PC-3 (cell line): ENCODE data around the gene USP48. TPM values are rescaled to one million over a fixed set of nuclear protein-coding genes. Genes with fewer than 3 reads are reported as not detected.

Experiments
- ATAC-seq: fragments of 200-7000 bp; cut with Tn5 transposase; 2 replicates; pipeline ENCODE4 v1.9.1; 2020; ENCODE audit warnings: mild to moderate bottlenecking, moderate library complexity
- BruUV-seq: library from RNA; stranded (reverse); fragments of 400-500 nt; replicated peaks from 2 replicates; lab custom pipeline; 2021; lab: Mats Ljungman, UMichigan
- CTCF ChIA-PET: fragments of 300-600 bp; sonication (Branson Sonifier 250); formaldehyde crosslinking; loops from one replicate; lab custom pipeline; 2022; ENCODE audit warnings: antibody characterized with exemption; lab: Charles Lee
- POLR2A ChIA-PET: fragments of 300-600 bp; sonication (Branson Sonifier 250); formaldehyde crosslinking; loops from one replicate; lab custom pipeline; 2022; ENCODE audit warnings: antibody characterized with exemption; ENCODE audit not compliant: unreplicated experiment; lab: Charles Lee
- DNase-seq: peaks from one replicate; pipeline ENCODE4 v3.0.0-alpha.2; 2015
- H2AFZ ChIP-seq: fragments of 300-600 bp; sonication (generic); 2 replicates; pipeline ENCODE4 v1.6.0; 2016; ENCODE audit warnings: antibody characterized with exemption, low read length
- H3F3A ChIP-seq: fragments of 300-600 bp; sonication (generic); one replicate; pipeline ENCODE4 v1.6.0; 2017; ENCODE audit warnings: antibody characterized with exemption, low read length, control low read depth, mild to moderate bottlenecking; ENCODE audit not compliant: unreplicated experiment
- H3K27ac ChIP-seq: fragments of 300-600 bp; sonication (generic); 2 replicates; pipeline ENCODE4 v1.5.1; 2016; ENCODE audit warnings: mild to moderate bottlenecking, low read length
- H3K27me3 ChIP-seq: fragments of 300-600 bp; sonication (generic); 2 replicates; pipeline ENCODE4 v1.6.1; 2016; ENCODE audit warnings: low read length, mixed read lengths
- H3K36me3 ChIP-seq: fragments of 300-600 bp; sonication (generic); 2 replicates; pipeline ENCODE4 v1.6.1; 2016; ENCODE audit warnings: low read depth, mixed run types, low read length, mixed read lengths
- H3K4me1 ChIP-seq: fragments of 300-600 bp; sonication (generic); 2 replicates; pipeline ENCODE4 v1.5.1; 2016; ENCODE audit warnings: low read length; ENCODE audit not compliant: insufficient read depth
- H3K4me2 ChIP-seq: fragments of 300-600 bp; sonication (generic); 2 replicates; pipeline ENCODE4 v1.6.0; 2016; ENCODE audit warnings: low read length
- H3K4me3 ChIP-seq: fragments of 300-600 bp; sonication (generic); 2 replicates; pipeline ENCODE4 v1.5.1; 2016; ENCODE audit warnings: mild to moderate bottlenecking, low read length, mixed read lengths
- H3K79me2 ChIP-seq: fragments of 300-600 bp; sonication (generic); 2 replicates; pipeline ENCODE4 v1.6.1; 2017; ENCODE audit warnings: low read length, mixed read lengths
- H3K9ac ChIP-seq: fragments of 300-600 bp; sonication (generic); 2 replicates; pipeline ENCODE4 v1.6.0; 2016; ENCODE audit warnings: mild to moderate bottlenecking, low read length
- H3K9me2 ChIP-seq: fragments of 300-600 bp; sonication (generic); replicated peaks from 2 replicates; pipeline ENCODE4 v1.6.1; 2016; ENCODE audit warnings: mixed run types, low read length, mixed read lengths
- H3K9me3 ChIP-seq: fragments of 300-600 bp; sonication (generic); 2 replicates; pipeline ENCODE4 v1.6.1; 2016; ENCODE audit warnings: low read length, mixed read lengths
- H4K20me1 ChIP-seq: fragments of 300-600 bp; sonication (generic); 2 replicates; pipeline ENCODE4 v1.6.1; 2016; ENCODE audit warnings: low read length, mixed read lengths
- EZH2 ChIP-seq: fragments of 300-600 bp; sonication (generic); IDR thresholded peaks from one replicate; pipeline ENCODE4 v1.6.1; 2017; ENCODE audit warnings: antibody characterized with exemption, mild to moderate bottlenecking, low read length; ENCODE audit not compliant: unreplicated experiment
- EZH2phosphoT487 ChIP-seq: fragments of 300-600 bp; sonication (generic); IDR thresholded peaks from 2 replicates; pipeline ENCODE4 v1.6.1; 2018; ENCODE audit warnings: mild to moderate bottlenecking, antibody characterized with exemption, low read length, borderline replicate concordance
- intact Hi-C: fragments of 100-400 bp; cut with micrococcal nuclease; formaldehyde crosslinking; loops from 2 replicates; pipeline ENCODE4 v1.9.0; 2023
- total RNA-seq: library from RNA; depleted of rRNA; stranded (reverse); fragments of >200 nt; gene quantifications from 2 replicates; pipeline ENCODE4 v1.2.3, GENCODE V29; 2014
- TF ChIP-seq, protein P1 (sequence below): fragments of 300-600 bp; sonication (generic); conservative IDR thresholded peaks from 2 replicates; pipeline ENCODE4 v1.5.1; 2017; ENCODE audit warnings: antibody characterized with exemption, low read depth, mild to moderate bottlenecking, low read length

USP48 gene
- total RNA-seq, 1 experiment from 2014 or later, result 33.3 TPM

DNA sequence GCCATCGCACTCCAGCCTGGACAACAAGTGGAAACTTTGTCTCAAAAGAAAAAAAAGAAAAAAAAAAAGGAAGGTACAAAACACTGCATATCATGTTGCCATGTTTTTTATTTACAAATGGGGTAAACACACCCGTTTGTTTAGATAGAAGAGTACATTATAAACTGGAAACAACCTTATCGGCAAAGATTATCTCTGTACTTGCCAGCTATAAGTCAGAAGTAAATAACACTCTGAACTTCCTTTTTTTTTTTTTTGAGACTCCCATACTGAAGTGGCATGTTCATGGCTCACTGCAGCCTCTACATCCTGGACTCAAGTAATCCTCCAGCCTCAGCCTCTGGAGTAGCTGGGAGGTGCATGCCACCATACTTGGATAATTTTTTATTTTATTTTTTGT lies 21.9 kb downstream of the USP48 start:
- BruUV-seq, result no TSS peak
- H3K36me3 ChIP-seq, result peaks cover 8% of the 10 kb centered on the region; the same call in 1 of the 2 replicates
- DNase-seq, result no peak
- H3F3A ChIP-seq, result no peaks in the 10 kb centered on the region
- POLR2A ChIA-PET, result no interaction called here
- H3K9me2 ChIP-seq, result no peaks in the 10 kb centered on the region
- H3K79me2 ChIP-seq, result peaks cover 83% of the 10 kb centered on the region
- TF ChIP-seq, protein P1, sequence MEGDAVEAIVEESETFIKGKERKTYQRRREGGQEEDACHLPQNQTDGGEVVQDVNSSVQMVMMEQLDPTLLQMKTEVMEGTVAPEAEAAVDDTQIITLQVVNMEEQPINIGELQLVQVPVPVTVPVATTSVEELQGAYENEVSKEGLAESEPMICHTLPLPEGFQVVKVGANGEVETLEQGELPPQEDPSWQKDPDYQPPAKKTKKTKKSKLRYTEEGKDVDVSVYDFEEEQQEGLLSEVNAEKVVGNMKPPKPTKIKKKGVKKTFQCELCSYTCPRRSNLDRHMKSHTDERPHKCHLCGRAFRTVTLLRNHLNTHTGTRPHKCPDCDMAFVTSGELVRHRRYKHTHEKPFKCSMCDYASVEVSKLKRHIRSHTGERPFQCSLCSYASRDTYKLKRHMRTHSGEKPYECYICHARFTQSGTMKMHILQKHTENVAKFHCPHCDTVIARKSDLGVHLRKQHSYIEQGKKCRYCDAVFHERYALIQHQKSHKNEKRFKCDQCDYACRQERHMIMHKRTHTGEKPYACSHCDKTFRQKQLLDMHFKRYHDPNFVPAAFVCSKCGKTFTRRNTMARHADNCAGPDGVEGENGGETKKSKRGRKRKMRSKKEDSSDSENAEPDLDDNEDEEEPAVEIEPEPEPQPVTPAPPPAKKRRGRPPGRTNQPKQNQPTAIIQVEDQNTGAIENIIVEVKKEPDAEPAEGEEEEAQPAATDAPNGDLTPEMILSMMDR, result no peak
- TF ChIP-seq EZH2 (no peak), EZH2phosphoT487 (no peak)
- no peak overlapping the region for H3K4me3 ChIP-seq
- H3K9ac ChIP-seq, result no peak overlapping the region
- no peak for ATAC-seq
- 0 out of 2 replicates have a peak, but pooled peaks cover 9% of the 10 kb centered on the region for H4K20me1 ChIP-seq
- intact Hi-C loops, result no loop called here
- no peaks in the 10 kb centered on the region for H3K9me3 ChIP-seq
- no peak overlapping the region for H3K27ac ChIP-seq
- CTCF ChIA-PET, result no interaction called here
- no peaks in the 10 kb centered on the region for H3K27me3 ChIP-seq
- H2AFZ ChIP-seq, result no peak overlapping the region
- H3K4me2 ChIP-seq, result no peak overlapping the region
- H3K4me1 ChIP-seq, result peaks cover 28% of the 10 kb centered on the region

DNA sequence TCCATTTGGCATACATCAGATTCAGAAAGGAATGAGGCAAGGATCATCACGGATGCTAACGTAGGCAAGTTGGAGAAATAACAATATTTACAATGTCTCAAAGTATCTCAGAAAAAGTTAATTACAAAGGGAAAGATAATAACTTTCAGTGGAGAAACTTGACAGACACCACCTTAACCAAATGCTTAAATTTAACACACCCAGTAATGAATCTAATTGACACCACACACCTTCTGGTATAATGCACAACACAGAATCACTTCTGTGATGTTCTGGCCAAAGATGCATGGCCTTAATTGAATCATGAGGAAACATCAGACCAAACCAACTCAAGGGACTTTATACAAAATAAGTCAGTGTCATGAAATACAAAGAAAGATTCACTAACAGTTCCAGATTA lies 23.1 kb downstream of the USP48 start:
- peaks cover 75% of the 10 kb centered on the region for H3K79me2 ChIP-seq
- 0 out of 2 replicates have a peak, but pooled peaks cover 9% of the 10 kb centered on the region for H4K20me1 ChIP-seq
- no peak for TF ChIP-seq EZH2
- no peak for TF ChIP-seq EZH2phosphoT487
- TF ChIP-seq, protein P1, result no peak
- H3K27me3 ChIP-seq, result no peaks in the 10 kb centered on the region
- ATAC-seq (no peak), DNase-seq (no peak)
- no peak overlapping the region for H3K4me2 ChIP-seq
- H3K4me1 ChIP-seq, result peaks cover 16% of the 10 kb centered on the region
- CTCF ChIA-PET, result no interaction called here
- H3K9me2 ChIP-seq, result no peaks in the 10 kb centered on the region
- POLR2A ChIA-PET, result no interaction called here
- H2AFZ ChIP-seq, result no peak overlapping the region
- intact Hi-C loops, result no loop called here
- H3K4me3 ChIP-seq, result no peak overlapping the region
- no peaks in the 10 kb centered on the region for H3F3A ChIP-seq
- peaks cover 15% of the 10 kb centered on the region for H3K36me3 ChIP-seq
- no peak overlapping the region for H3K9ac ChIP-seq
- H3K27ac ChIP-seq, result no peak overlapping the region
- no peaks in the 10 kb centered on the region for H3K9me3 ChIP-seq
- no TSS peak for BruUV-seq

DNA sequence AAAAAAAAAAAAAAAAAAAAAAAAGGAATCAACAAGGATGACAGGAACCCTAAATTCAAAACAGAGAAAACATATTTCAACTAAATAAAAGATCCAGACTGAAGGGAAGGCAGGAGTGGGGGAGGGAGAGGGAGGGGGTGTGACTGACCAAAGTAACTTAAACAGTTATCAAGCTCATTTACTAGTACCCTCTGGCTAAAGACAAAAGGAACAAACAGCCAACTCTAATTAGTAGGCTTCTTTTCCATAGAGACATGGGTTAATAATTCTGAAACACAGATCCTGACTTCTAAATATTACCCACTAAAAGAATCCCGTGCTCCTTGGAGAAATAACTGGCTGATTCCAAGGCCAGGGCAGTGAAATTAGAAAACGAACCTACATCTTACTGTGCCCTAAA lies 23.8 kb downstream of the USP48 start:
- peaks cover 22% of the 10 kb centered on the region for H3K36me3 ChIP-seq
- no peak for ATAC-seq

More for the DNA sequence above, 23.8 kb downstream of the USP48 start:
- Histone ChIP-seq H3K9ac (no peak overlapping the region), H4K20me1 (0 out of 2 replicates have a peak, but pooled peaks cover 9% of the 10 kb centered on the region), H3K4me2 (no peak overlapping the region), H3K27ac (no peak overlapping the region), H3K9me3 (no peaks in the 10 kb centered on the region), H2AFZ (no peak overlapping the region), H3K79me2 (peaks cover 72% of the 10 kb centered on the region), H3K9me2 (no peaks in the 10 kb centered on the region), H3K4me3 (no peak overlapping the region), H3K27me3 (no peaks in the 10 kb centered on the region), H3F3A (no peaks in the 10 kb centered on the region), H3K4me1 (peaks cover 13% of the 10 kb centered on the region)
- POLR2A ChIA-PET, result no interaction called here
- no peak for TF ChIP-seq EZH2
- TF ChIP-seq EZH2phosphoT487, result no peak
- TF ChIP-seq, protein P1, result no peak
- no peak for DNase-seq
- no TSS peak for BruUV-seq
- intact Hi-C loops, result no loop called here
- CTCF ChIA-PET, result no interaction called here
